ENCODE results near the gene FAM234A.

Gene FAM234A

DNA sequence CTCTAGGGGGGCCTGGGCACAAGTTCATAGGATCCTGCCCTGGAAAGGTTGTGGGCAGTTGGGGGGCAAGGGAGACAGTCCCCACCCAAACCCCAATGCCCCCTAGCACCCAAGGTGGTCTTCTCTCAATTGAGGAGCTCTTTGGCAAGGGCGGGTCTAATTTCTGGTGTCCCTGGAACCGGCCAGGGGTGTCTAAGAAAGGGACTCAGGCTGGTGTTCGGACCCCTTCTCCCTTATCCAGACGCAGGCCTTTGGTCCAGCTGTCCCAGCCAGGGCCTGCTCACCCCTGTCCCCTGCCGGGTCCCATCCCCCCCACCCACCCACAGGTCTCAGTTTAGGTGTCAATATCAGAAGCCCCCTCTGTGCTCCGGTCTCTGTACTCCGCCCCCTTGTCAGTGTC, 44.9 kb downstream of the FAM234A start:
- FAIRE-seq, result no peak
- TF ChIP-seq CTCF (IDR thresholded peaks at IDR 0.05; ENCODE audit: insufficient read depth, missing control alignments), result no peak

GRCh38 chr16:280005-280460, 45.4 kb downstream of the FAM234A start:
- DNase-seq (ENCODE audit: insufficient read length, low spot score) (no peak), FAIRE-seq (no peak)
- no peak for TF ChIP-seq CTCF (IDR thresholded peaks at IDR 0.05; ENCODE audit: insufficient read depth, missing control alignments)

More for the DNA sequence above, 44.9 kb downstream of the FAM234A start:
- DNase-seq (ENCODE audit: insufficient read length, low spot score), result no peak

DNA sequence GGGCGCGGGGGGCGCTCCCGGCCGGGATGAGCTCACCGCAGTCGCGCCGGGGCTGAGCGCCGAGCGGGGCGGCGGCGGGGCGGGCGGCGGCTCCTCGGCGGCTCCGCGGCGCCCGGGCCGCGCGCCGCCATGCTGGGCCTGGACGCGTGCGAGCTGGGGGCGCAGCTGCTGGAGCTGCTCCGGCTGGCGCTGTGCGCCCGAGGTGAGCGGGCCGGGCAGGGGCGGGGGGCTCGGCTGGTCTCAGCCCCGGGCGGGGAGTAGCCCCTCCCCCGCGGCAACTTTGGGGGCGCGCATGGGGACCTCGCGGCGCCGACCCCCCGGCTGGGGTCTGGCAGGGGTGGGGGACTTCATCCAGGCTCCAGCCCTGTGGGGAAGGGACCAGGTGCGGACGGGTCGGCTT, 45.9 kb downstream of the FAM234A start, which contains the start of gene ARHGDIG:
ARHGDIG (plus strand) TSS at position 40 of the 400 bp plus-strand sequence; CDS start at position 130, 90 bp downstream.
- FAIRE-seq (no peak), DNase-seq (ENCODE audit: insufficient read length, low spot score) (no peak)
- no peak for TF ChIP-seq CTCF (IDR thresholded peaks at IDR 0.05; ENCODE audit: insufficient read depth, missing control alignments)

GRCh38 chr16:280991-281659, 46.5 kb downstream of the FAM234A start:
- no peak for DNase-seq (ENCODE audit: insufficient read length, low spot score)
- TF ChIP-seq CTCF (IDR thresholded peaks at IDR 0.05; ENCODE audit: insufficient read depth, missing control alignments), result no peak
- FAIRE-seq, result no peak

GRCh38 chr16:281660-282255, 47.1 kb downstream of the FAM234A start:
- DNase-seq (ENCODE audit: insufficient read length, low spot score) (no peak), FAIRE-seq (no peak)
- TF ChIP-seq CTCF (IDR thresholded peaks at IDR 0.05; ENCODE audit: insufficient read depth, missing control alignments), result no peak

DNA sequence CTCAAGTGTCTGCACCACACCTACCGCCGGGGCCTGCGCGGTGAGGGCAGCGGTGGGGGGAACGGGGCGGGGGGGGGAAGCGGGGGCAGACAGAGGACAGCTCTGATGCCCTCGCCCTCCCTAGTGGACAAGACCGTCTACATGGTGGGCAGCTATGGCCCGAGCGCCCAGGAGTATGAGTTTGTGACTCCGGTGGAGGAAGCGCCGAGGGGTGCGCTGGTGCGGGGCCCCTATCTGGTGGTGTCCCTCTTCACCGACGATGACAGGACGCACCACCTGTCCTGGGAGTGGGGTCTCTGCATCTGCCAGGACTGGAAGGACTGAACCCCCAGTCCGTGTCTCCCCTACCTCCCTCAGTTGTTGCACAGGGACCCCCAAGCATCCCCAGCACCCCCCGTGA, 47.9 kb downstream of the FAM234A start:
- FAIRE-seq (no peak), DNase-seq (ENCODE audit: insufficient read length, low spot score) (no peak)
- TF ChIP-seq CTCF (IDR thresholded peaks at IDR 0.05; ENCODE audit: insufficient read depth, missing control alignments), result no peak

Measured in D721Med (cell line).